K562 treated with DMSO at 1 percent for 24 hours (cell line): ENCODE measurements around the gene PHLDA3. TPM values are rescaled to one million over a fixed set of nuclear protein-coding genes. Genes with fewer than 3 reads are reported as not detected.

Source experiments
- total RNA-seq: library from RNA; unstranded; fragments of 300-600 nt; gene quantifications from 2 replicates; pipeline ENCODE4 v1.2.3, GENCODE V29; 2022; ENCODE audit warnings: low read depth; ENCODE audit not compliant: insufficient read depth

PHLDA3 gene
- not detected in 2 replicates for total RNA-seq

DNA sequence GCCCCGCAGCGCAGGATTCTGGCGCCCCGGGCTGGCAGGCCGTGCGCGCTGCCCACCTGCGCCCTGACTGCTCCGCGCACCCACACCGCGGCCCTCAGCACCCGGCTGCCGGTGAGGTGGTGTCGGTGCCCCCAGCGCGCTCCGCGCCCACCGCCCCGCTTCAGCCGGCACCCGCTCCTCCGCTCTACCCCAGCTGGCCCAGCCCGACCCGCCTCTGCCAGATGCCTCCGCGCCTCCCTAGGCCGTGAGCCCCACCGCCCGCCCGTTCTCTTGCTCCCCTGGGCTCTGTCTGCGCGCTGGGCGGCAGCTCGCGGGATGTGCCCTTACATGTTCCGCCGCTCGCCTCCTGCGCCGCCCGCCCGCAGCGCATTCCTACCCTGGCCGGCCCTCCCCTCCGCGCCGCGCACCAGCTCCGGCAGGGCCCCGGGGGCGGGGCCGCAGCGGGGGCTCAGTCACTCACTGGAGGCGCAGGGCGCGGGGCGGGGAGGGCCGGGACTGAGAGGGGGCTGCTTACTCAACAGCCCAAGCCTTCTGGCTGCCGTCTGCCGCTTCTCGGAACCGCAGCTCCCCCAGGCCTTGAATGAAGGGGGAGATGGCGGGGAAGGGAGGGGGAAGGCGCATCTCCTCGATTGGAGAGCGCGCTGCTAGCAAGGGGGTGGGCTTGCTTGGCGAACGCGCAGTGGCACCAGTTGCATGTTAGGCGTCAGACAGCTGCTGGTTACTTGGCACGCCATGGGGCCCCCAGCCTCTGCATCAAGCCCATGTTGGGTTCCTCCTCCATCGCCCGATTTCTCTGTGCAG lies at the start of gene PHLDA3:
TSS of gene PHLDA3 (minus strand) at position 345 of the 801 bp plus-strand sequence. CDS start 402 bp downstream, outside the sequence.

DNA sequence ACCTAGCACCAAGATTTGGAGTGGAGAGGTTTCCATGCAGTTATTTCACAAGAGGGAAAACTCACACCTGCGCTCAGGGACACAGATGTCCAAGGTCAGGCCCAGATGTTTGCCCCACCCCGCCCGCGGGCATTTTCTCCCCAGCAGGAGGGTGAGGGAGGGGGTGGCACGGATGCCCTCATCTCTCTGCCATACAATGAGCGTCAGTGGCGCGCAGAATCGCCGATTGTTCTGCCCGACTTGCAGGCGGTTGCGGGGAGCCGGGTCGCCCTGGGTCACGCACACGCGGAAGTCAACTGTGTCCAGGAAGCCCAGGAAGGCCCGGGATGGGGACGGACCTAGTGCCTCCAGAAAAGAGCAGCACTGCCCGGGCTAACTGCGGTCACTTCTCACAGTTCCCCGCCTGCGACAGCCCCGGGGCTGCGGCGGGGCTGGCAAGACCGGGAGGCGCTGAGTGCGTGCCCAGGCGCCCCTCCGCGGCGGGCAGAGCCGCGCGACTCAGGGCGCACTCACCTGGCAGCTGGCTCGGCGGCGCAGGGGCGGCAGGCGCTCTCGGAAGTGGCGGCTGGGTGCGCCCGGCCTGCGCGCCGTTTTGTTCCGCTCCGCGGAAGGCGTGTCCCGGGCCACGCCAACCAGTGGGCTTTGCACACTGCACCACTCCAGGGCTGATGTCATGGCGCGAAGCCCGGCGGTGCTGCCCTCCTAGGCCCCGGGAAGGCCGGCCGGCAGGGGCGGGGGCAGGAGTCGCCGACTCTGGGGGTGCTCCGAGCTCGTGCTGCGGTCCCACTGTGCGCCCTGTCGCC lies 37.8 kb upstream of the PHLDA3 start, which contains the start of gene CSRP1:
TSS of gene CSRP1 (minus strand) at position 567 of the 803 bp plus-strand sequence. CDS start 10,820 bp downstream, outside the sequence.

Other genes starting within 250 kb of the PHLDA3 start
- not detected in 2 replicates for gene PKP1, start 185.7 kb downstream of the PHLDA3 start, total RNA-seq
- gene TNNT2, start 91.5 kb downstream of the PHLDA3 start, total RNA-seq: not detected in 2 replicates
- gene LAD1, start 69.9 kb downstream of the PHLDA3 start, total RNA-seq: not detected in 2 replicates
- not detected in 2 replicates for gene TNNI1, start 47.5 kb downstream of the PHLDA3 start, total RNA-seq
- gene CSRP1, start 37.9 kb upstream of the PHLDA3 start, total RNA-seq: 54.6 and 56.7 TPM in 2 replicates
- gene NAV1, start 69.9 kb upstream of the PHLDA3 start, total RNA-seq: 6.4 and 6.5 TPM in 2 replicates